ENCODE data around the gene ERMAP.

The ERMAP gene

DNA sequence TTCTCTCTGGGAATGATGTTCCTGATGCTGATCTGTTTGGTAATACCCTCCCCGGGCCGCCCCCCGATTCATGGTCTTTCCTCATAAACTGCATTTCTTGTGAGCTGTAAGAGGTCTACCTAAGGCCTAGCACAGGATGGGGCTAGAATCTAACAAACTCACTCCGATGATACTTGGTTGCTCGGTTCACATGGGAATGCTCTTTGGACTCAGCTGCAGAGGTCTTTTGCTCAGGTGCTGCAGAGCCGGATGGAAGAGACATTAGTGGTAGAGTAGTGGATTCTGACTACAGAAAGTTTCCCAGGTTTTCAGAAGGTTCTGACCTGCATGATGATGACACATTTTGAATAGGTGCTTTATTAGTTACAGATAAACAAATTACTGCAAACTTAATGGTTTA, 40.4 kb upstream of the ERMAP start:
- H3K4me3 ChIP-seq (replicated peaks; ENCODE audit: low read depth, low read length) = no peak overlapping the region
- TF ChIP-seq, protein P1, sequence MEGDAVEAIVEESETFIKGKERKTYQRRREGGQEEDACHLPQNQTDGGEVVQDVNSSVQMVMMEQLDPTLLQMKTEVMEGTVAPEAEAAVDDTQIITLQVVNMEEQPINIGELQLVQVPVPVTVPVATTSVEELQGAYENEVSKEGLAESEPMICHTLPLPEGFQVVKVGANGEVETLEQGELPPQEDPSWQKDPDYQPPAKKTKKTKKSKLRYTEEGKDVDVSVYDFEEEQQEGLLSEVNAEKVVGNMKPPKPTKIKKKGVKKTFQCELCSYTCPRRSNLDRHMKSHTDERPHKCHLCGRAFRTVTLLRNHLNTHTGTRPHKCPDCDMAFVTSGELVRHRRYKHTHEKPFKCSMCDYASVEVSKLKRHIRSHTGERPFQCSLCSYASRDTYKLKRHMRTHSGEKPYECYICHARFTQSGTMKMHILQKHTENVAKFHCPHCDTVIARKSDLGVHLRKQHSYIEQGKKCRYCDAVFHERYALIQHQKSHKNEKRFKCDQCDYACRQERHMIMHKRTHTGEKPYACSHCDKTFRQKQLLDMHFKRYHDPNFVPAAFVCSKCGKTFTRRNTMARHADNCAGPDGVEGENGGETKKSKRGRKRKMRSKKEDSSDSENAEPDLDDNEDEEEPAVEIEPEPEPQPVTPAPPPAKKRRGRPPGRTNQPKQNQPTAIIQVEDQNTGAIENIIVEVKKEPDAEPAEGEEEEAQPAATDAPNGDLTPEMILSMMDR (IDR thresholded peaks at IDR 0.05; ENCODE audit: low read length, missing control alignments) = no peak
- no peak for DNase-seq (ENCODE audit: low read depth)

DNA sequence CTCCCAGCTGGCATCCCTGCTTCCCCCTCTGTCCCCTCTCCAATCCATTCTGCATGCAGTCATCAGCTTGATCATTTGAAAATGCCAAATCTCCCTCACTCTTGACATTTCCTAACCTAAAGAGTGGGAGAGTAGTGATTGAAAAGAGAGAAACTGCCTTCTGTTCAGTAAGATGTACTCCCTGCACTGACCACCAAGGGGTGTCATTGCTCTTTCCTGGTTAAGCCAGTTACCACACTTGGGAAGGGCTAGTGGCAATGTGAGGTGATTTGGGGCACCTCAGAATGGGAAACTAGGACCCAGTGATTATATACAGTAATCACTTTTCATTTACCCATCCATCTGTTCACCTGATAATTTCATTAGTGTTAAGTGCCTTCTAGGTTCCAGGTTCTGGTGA, 39.1 kb upstream of the ERMAP start:
- DNase-seq (ENCODE audit: low read depth) = peak; percentile 66
- TF ChIP-seq, protein P1 (IDR thresholded peaks at IDR 0.05; ENCODE audit: low read length, missing control alignments) = peak; percentile 84
- no peak overlapping the region for H3K4me3 ChIP-seq (replicated peaks; ENCODE audit: low read depth, low read length)

DNA sequence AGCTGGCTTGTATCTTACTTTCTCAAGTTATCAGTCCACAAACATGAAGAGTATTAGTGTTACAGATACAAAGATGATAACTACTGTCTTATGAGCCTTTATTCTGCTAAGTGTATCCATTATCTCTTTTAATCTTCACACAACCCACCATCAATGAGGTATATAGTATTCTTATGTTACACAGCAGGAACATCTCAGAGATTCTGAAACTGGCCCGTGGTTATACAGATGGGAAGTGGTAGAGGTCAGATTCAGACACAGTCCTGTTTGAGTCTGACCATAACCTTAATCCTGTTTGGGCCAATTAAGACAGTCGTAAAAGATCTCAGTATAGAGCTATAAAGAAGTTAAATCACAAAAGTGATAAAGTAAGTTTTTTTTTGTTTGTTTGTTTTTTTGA, 37.2 kb upstream of the ERMAP start:
- DNase-seq (ENCODE audit: low read depth) = no peak
- TF ChIP-seq, protein P1 (IDR thresholded peaks at IDR 0.05; ENCODE audit: low read length, missing control alignments) = no peak
- no peak overlapping the region for H3K4me3 ChIP-seq (replicated peaks; ENCODE audit: low read depth, low read length)

DNA sequence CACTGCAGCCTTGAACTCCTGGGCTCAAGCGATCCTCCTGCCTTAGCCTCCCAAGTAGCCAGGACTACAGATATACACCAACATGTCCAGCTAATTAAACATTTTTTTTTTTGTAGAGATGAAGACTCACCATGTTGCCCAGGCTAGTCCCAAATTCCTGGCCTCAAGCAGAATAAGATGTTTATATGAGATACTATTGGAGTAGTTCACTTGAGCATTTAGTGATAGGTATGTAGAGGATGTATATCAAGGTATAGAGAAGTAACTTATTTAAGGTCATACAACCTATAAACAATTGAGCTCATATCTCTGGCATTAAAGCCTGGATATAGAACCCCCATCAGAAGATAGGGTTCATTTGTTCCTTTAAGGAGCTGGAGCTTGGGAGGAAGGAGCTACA, 36.7 kb upstream of the ERMAP start:
- TF ChIP-seq, protein P1 (IDR thresholded peaks at IDR 0.05; ENCODE audit: low read length, missing control alignments) = no peak
- H3K4me3 ChIP-seq (replicated peaks; ENCODE audit: low read depth, low read length) = no peak overlapping the region
- no peak for DNase-seq (ENCODE audit: low read depth)

DNA sequence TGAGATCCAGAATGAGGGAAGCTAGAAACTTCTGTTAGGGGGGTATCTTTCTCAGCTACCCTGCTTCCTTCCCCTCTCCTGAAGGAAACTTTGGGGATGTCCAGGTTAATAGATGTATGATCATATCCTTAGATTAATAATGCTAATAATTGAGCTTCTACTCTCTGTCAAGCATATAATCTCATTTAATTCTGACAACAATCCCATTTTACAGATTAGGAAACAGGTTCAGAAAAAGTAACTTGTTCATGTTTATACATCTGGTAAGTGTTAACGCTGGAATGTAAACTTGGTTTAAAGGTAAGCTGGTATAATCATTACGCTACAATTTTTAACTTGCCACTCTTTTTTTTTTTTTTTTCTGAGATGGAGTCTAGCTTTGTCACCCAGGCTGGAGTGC, 33.8 kb upstream of the ERMAP start:
- no peak overlapping the region for H3K4me3 ChIP-seq (replicated peaks; ENCODE audit: low read depth, low read length)
- TF ChIP-seq, protein P1 (IDR thresholded peaks at IDR 0.05; ENCODE audit: low read length, missing control alignments) = no peak
- DNase-seq (ENCODE audit: low read depth) = no peak

DNA sequence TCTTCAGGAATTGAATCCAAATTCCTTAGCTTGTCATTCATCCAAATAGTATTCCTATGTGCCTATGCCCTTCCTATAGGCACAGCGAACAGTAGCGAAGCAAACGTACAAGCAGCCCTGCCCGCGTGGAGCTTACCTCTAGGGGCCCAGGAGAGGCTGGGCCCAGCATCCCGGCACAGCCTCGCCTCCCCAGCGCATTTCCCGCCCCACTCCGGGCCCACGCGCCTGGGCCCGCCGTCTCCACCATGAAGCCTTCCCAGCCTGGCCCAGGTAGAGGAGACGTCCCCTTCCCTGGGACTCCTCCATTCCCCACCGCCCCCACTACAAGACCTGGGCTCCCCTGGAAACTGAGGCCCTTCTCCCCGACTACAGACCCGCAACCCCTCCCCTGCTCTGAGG, 32.4 kb upstream of the ERMAP start:
- no peak for DNase-seq (ENCODE audit: low read depth)
- no peak overlapping the region for H3K4me3 ChIP-seq (replicated peaks; ENCODE audit: low read depth, low read length)
- TF ChIP-seq, protein P1 (IDR thresholded peaks at IDR 0.05; ENCODE audit: low read length, missing control alignments) = no peak

DNA sequence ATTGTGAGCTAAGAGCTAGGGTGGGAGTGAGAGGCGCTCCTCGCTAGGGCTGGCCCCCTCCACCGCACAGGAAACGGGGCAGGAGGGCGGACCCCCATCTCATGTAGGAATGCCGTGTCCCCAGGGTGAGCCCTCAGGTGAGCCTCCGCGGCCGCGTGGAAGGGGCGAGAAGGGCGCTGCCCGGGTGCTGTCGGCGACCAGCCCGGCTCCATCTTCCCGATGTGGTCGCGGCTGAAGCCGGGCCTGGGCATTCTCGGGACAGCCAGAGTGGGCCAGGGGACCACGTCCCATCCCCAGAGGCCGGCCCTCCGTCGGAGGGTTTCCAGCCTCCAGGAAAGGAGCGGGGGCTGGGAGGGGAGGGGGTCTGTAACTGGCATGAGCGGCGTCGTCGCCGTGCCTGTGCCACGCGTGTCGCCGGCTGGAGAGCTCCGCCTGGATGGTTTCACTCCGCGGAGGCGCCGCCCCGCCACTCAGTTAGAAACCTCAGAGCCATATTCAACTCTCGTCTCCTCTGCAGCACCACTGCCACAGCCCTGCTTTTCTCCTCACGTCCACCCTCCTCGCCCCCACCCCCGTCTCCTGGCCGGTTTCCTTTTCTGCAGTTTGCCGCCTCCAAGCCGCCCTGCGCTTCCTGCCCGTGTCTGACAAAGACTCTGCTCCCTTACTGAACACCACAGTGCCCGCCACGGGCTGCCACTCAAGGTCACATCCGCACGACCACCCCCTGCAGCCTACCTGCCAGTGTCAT, 31.8 kb upstream of the ERMAP start, which contains the start of gene TMEM269:
Gene TMEM269 (plus strand): TSS at position 46 of the 748 bp plus-strand sequence. CDS start 4,903 bp downstream, outside the sequence.
- H3K4me3 ChIP-seq (replicated peaks; ENCODE audit: low read depth, low read length) = peak within 1 kb of the TSS; percentile 48
- TF ChIP-seq, protein P1 (IDR thresholded peaks at IDR 0.05; ENCODE audit: low read length, missing control alignments) = no peak
- DNase-seq (ENCODE audit: low read depth) = no peak
